Retinal pigment epithelial cell (primary cell): ENCODE measurements around the gene ARID3B.

Experiments
- DNase-seq: peaks from one replicate; pipeline ENCODE4 v3.0.0-alpha.2; 2010; ENCODE audit warnings: low read depth
- H3K4me3 ChIP-seq: 2 replicates; pipeline ENCODE4 v1.5.1; 2011; ENCODE audit warnings: mild to moderate bottlenecking, low read length, control low read depth, moderate library complexity
- TF ChIP-seq, protein P1 (sequence below): conservative IDR thresholded peaks from 2 replicates; pipeline ENCODE4 v1.5.1; 2011; ENCODE audit warnings: low read depth, low read length, control low read depth, inconsistent platforms

ARID3B gene

DNA sequence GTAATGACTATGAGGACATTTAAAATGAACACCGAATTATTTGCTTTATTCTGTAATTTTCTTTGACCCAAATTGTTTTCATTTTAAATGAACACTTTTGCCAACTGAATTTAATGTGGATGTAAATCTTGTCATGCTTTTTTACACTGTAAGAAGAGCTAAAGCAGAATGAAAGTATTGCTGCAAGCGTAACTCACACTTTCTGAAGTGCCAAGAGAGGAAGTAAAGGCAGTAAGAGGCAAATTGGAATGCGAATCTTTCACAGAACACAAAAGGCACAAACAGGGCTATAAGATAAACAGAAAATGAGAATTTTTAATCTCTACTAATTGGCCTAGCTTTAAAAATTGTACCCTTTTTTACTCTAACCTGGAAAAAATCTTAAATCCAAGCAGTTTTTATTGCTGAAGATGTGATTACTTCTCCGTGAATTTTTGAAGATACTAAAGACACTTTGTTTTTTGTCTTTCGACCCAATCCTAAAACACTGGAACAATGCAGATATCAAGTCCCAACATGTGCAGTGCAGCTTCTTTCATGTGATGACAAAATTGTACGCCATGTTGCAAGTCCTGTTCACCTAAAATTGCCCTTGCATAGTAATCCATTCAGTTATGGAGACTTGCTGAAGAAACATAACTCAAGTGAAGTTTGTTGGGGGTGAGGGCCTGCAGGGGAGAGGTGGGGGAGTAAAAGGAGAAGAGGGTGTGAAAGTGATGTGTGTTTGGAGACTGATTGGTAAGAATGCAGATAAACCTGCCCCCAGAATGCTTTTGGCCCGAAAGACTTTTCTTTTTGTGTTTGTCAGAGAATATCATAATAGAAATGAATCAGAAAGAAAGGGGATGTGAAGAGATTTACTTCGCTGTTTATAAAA, 1.4 kb downstream of the ARID3B start:
- TF ChIP-seq, protein P1, sequence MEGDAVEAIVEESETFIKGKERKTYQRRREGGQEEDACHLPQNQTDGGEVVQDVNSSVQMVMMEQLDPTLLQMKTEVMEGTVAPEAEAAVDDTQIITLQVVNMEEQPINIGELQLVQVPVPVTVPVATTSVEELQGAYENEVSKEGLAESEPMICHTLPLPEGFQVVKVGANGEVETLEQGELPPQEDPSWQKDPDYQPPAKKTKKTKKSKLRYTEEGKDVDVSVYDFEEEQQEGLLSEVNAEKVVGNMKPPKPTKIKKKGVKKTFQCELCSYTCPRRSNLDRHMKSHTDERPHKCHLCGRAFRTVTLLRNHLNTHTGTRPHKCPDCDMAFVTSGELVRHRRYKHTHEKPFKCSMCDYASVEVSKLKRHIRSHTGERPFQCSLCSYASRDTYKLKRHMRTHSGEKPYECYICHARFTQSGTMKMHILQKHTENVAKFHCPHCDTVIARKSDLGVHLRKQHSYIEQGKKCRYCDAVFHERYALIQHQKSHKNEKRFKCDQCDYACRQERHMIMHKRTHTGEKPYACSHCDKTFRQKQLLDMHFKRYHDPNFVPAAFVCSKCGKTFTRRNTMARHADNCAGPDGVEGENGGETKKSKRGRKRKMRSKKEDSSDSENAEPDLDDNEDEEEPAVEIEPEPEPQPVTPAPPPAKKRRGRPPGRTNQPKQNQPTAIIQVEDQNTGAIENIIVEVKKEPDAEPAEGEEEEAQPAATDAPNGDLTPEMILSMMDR = no peak
- H3K4me3 ChIP-seq = peak overlapping the region; percentile 83
- no peak for DNase-seq

DNA sequence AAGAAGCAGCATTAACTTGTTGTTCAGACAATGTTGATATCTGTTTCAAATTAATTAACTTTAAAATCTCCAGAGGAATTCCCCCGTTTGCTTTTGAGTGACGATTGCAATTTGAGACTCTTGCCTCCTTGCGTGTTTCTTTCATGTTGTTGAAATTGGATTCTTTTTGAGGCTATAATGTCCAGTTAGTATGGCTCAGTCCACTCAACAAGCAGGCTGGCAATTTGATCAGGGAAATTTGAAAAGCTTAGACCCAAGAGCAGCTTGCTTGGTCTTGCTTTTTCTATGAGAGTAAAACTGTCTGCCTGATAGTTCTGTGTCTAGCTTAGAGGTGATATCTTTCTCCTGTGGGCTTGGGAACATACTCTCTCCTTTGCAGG, 2.0 kb downstream of the ARID3B start:
- DNase-seq = no peak
- H3K4me3 ChIP-seq = no peak overlapping the region
- TF ChIP-seq, protein P1 = no peak

DNA sequence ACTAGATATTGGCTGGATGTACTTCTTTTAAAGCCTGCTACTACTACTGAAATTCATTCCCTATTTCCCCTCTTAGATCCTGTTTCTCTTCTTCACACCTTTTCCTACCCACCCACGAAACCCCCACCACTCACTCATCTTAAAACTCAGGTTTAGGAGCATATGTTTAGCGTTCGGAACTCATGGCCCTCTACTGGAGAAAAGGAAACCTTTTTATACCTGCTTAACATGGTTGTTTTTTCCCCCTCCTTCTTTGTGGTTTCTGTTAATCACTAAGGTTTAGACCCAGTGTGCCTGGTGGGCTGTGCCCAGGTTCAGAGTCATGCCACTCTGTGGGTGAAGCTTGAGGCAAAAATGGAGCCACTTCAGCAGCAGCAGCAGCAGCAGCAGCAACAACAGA, 2.6 kb downstream of the ARID3B start:
- no peak overlapping the region for H3K4me3 ChIP-seq
- no peak for DNase-seq
- TF ChIP-seq, protein P1 = peak; percentile 50

DNA sequence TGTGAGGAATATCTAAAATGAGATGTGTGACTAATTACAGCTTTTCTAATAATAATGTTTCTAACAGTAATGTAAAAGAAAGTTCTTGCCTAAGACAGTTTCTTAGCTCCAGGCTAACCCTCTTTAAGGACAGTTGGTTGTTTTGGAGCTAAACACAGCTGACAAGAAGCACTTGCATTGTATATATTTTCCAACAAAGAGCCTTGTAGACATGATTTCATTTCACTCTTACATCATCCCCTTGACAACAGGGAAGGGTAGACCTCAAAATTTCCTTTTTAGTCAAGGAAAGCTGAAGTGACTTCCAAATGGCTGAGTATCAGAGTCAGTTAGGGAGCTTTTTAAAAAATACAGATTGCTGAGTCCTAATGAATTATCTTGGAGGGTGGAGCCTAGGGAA, 4.1 kb downstream of the ARID3B start:
- TF ChIP-seq, protein P1 = no peak
- no peak for DNase-seq
- H3K4me3 ChIP-seq = no peak overlapping the region

DNA sequence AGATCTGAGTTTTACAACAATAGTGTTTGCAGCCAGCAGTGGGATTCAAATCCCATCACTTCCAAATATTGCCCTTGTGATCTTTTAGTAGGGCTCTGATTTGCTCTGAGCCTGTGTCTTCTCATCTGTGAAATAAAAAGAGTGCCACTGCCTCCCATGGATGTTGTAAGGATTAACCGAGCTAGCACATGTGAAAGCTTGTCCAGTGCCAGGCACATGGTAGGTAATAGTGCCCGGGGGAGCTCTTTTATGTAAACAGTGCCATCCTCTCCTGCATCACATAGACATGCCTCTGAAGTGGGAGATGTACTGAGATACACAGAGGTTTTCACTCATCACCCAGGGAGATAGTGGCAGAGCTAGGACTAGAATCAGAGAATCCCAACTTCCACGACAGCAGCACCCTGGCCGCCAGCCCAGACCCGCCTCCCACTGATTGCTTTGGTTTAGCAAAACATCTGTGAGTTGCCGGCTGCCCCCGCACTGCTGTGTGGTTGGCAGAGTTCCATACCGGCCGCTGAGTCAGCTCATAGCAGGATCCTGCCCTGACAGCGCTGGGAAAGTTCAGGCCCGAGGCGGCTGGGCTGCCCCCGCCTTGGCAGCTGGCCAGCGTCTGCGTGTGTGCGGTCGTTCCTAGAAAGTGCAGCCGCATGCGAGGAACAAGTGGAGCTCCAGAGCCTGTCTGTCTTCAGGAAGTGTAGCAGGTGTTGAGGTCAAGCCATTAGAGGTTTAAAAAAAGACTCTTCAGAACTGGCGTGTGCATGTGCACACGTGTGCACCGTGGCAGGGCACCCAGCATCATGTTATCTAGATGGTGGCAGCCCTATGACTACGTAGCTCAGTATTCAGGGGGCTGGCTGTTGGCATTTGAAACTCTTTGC, 5.0 kb downstream of the ARID3B start:
- no peak overlapping the region for H3K4me3 ChIP-seq
- peak; percentile 97 for DNase-seq
- TF ChIP-seq, protein P1 = no peak

DNA sequence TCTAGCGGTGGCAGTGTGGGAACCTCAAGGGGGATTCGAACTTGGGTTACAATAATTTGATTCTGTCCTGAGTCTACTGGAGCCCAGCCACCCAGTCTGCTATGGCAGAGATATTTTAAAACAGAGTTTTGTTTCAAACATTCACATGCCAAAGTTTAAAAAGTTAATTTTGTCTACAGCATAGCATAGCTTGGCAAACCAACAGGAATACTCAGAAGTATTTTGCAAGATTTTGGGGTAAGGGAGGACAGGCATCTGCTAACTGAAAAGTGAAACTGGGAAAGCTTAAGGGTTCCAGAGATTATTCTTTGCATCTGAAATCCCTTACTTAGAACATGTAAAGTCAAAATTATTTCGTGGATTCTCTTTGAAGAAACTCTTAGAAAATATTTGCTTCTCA, 6.6 kb downstream of the ARID3B start:
- TF ChIP-seq, protein P1 = no peak
- DNase-seq = no peak

More for the DNA sequence above, 6.6 kb downstream of the ARID3B start:
- H3K4me3 ChIP-seq = no peak overlapping the region
